Measurements from ENCODE around the gene TINCR. TPM values are rescaled to one million over a fixed set of nuclear protein-coding genes. Genes with fewer than 3 reads are reported as not detected.

Gene TINCR
- total RNA-seq, 2 experiments from 2014 or later: 0.60 to 1.2 TPM

GRCh38 chr19:5579286-5579685 lies 11.5 kb upstream of the TINCR start:
- Histone ChIP-seq H4K20me1 (ENCODE audit: insufficient read depth, low read length) (no peaks in the 10 kb centered on the region), H3K9me2 (ENCODE audit: insufficient read depth, low read length) (no peaks in the 10 kb centered on the region)
- CTCF ChIA-PET (ENCODE audit: unreplicated experiment): no interaction called here

DNA sequence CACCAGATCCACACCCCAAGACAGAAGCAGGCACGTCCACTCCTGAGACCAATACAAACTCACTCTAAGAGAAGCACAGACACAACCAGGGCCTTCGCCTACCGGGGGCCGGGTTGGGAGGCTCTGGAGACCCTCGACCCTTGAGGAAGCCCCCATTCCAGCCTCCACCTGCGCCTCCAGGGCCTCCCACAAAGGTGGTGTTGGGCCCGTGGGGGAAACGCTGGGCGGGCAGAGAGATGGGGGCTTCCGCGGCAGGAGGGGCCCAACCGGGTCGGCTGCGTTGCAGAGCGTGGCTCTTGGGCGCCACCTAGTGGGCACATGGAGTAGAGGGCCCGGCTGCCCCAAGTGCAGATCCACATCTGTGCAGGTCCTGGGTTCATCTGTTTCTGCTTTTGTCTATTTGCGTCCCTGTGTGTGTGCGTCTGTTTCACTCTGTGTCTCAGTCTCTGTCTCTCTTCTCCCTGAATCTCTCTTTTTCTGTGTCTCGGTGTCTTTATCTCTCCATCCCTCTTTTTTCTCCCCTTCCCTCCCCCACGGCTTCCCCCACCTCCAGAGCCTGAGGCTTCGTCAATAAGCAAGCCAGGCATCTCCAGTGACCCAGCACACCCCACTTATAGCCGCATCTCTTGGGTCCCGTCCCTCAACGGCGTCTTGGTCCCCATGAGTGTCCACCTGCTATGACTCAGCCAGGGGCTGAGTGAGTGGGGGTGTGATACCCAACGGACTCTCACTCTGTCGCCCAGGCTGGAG lies 10.5 kb upstream of the TINCR start:
- 0 out of 2 replicates have a peak overlapping the region, but pooled peaks have one; percentile 51 for H2AFZ ChIP-seq (ENCODE audit: low read length)
- ChIA-PET CTCF (ENCODE audit: unreplicated experiment) (no interaction called here), POLR2A (no interaction called here)
- H3K4me2 ChIP-seq (ENCODE audit: low read length): no peak overlapping the region; the same call in 1 of the 2 replicates
- BruUV-seq (replicated peaks): no TSS peak
- no peak overlapping the region for H3K27ac ChIP-seq (ENCODE audit: low read depth, low read length, poor library complexity, severe bottlenecking)
- no peaks in the 10 kb centered on the region for H3K9me3 ChIP-seq (ENCODE audit: low read length)
- no peak overlapping the region for H3K4me3 ChIP-seq (ENCODE audit: low read depth, low read length, poor library complexity, severe bottlenecking)
- intact Hi-C loops (cut with micrococcal nuclease; ENCODE audit: unreplicated experiment): no loop called here
- no peaks in the 10 kb centered on the region for H3K79me2 ChIP-seq (ENCODE audit: insufficient read depth, low read depth, low read length)
- TF ChIP-seq, protein P1, sequence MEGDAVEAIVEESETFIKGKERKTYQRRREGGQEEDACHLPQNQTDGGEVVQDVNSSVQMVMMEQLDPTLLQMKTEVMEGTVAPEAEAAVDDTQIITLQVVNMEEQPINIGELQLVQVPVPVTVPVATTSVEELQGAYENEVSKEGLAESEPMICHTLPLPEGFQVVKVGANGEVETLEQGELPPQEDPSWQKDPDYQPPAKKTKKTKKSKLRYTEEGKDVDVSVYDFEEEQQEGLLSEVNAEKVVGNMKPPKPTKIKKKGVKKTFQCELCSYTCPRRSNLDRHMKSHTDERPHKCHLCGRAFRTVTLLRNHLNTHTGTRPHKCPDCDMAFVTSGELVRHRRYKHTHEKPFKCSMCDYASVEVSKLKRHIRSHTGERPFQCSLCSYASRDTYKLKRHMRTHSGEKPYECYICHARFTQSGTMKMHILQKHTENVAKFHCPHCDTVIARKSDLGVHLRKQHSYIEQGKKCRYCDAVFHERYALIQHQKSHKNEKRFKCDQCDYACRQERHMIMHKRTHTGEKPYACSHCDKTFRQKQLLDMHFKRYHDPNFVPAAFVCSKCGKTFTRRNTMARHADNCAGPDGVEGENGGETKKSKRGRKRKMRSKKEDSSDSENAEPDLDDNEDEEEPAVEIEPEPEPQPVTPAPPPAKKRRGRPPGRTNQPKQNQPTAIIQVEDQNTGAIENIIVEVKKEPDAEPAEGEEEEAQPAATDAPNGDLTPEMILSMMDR (conservative IDR thresholded peaks at IDR 0.05; ENCODE audit: low read length): peak; percentile 94
- no peak for TF ChIP-seq EZH2phosphoT487 (IDR thresholded peaks at IDR 0.05; ENCODE audit: borderline replicate concordance, low read depth, low read length)
- H3K9me2 ChIP-seq (ENCODE audit: insufficient read depth, low read length): no peaks in the 10 kb centered on the region
- peaks cover 3% of the 10 kb centered on the region; the same call in 1 of the 2 replicates for H3K36me3 ChIP-seq (ENCODE audit: insufficient read depth, low read length)
- peak; percentile 70 for DNase-seq (ENCODE audit: low spot score)
- H4K20me1 ChIP-seq (ENCODE audit: insufficient read depth, low read length): no peaks in the 10 kb centered on the region
- no peaks in the 10 kb centered on the region for H3K4me1 ChIP-seq (ENCODE audit: insufficient read depth, low read length, poor library complexity, severe bottlenecking)

More at GRCh38 chr19:5579286-5579685, 11.5 kb upstream of the TINCR start:
- H3K79me2 ChIP-seq (ENCODE audit: insufficient read depth, low read depth, low read length): no peaks in the 10 kb centered on the region
- BruUV-seq (replicated peaks): no TSS peak
- H2AFZ ChIP-seq (ENCODE audit: low read length): no peak overlapping the region
- no peak overlapping the region for H3K4me3 ChIP-seq (ENCODE audit: low read depth, low read length, poor library complexity, severe bottlenecking)
- no peaks in the 10 kb centered on the region for H3K9me3 ChIP-seq (ENCODE audit: low read length)
- no peak overlapping the region for H3K4me2 ChIP-seq (ENCODE audit: low read length)
- TF ChIP-seq, protein P1 (conservative IDR thresholded peaks at IDR 0.05; ENCODE audit: low read length): no peak
- TF ChIP-seq EZH2phosphoT487 (IDR thresholded peaks at IDR 0.05; ENCODE audit: borderline replicate concordance, low read depth, low read length): no peak
- DNase-seq (ENCODE audit: low spot score): no peak
- H3K36me3 ChIP-seq (ENCODE audit: insufficient read depth, low read length): peaks cover 9% of the 10 kb centered on the region; the same call in 1 of the 2 replicates
- no peaks in the 10 kb centered on the region for H3K4me1 ChIP-seq (ENCODE audit: insufficient read depth, low read length, poor library complexity, severe bottlenecking)
- H3K27ac ChIP-seq (ENCODE audit: low read depth, low read length, poor library complexity, severe bottlenecking): no peak overlapping the region
- POLR2A ChIA-PET: no interaction called here
- intact Hi-C loops (cut with micrococcal nuclease; ENCODE audit: unreplicated experiment): no loop called here

- intact Hi-C loops (cut with micrococcal nuclease; ENCODE audit: unreplicated experiment): no loop called here
- Histone ChIP-seq H2AFZ (ENCODE audit: low read length) (no peak overlapping the region), H3K9me3 (ENCODE audit: low read length) (no peaks in the 10 kb centered on the region), H3K27ac (ENCODE audit: low read depth, low read length, poor library complexity, severe bottlenecking) (no peak overlapping the region), H4K20me1 (ENCODE audit: insufficient read depth, low read length) (no peaks in the 10 kb centered on the region), H3K36me3 (ENCODE audit: insufficient read depth, low read length) (no peaks in the 10 kb centered on the region), H3K9me2 (ENCODE audit: insufficient read depth, low read length) (no peaks in the 10 kb centered on the region), H3K4me2 (ENCODE audit: low read length) (no peak overlapping the region), H3K4me3 (ENCODE audit: low read depth, low read length, poor library complexity, severe bottlenecking) (no peak overlapping the region), H3K4me1 (ENCODE audit: insufficient read depth, low read length, poor library complexity, severe bottlenecking) (no peaks in the 10 kb centered on the region), H3K79me2 (ENCODE audit: insufficient read depth, low read depth, low read length) (no peaks in the 10 kb centered on the region)
- POLR2A ChIA-PET: no interaction called here
- no TSS peak for BruUV-seq (replicated peaks)
- CTCF ChIA-PET (ENCODE audit: unreplicated experiment): no interaction called here
- TF ChIP-seq EZH2phosphoT487 (IDR thresholded peaks at IDR 0.05; ENCODE audit: borderline replicate concordance, low read depth, low read length): no peak
- TF ChIP-seq, protein P1 (conservative IDR thresholded peaks at IDR 0.05; ENCODE audit: low read length): no peak
- DNase-seq (ENCODE audit: low spot score): no peak
Observed at GRCh38 chr19:5575590-5575989, 7.8 kb upstream of the TINCR start.

Measured in OCI-LY7 (cell line).